Measurements from ENCODE around the gene LAMB3.

The LAMB3 gene

DNA sequence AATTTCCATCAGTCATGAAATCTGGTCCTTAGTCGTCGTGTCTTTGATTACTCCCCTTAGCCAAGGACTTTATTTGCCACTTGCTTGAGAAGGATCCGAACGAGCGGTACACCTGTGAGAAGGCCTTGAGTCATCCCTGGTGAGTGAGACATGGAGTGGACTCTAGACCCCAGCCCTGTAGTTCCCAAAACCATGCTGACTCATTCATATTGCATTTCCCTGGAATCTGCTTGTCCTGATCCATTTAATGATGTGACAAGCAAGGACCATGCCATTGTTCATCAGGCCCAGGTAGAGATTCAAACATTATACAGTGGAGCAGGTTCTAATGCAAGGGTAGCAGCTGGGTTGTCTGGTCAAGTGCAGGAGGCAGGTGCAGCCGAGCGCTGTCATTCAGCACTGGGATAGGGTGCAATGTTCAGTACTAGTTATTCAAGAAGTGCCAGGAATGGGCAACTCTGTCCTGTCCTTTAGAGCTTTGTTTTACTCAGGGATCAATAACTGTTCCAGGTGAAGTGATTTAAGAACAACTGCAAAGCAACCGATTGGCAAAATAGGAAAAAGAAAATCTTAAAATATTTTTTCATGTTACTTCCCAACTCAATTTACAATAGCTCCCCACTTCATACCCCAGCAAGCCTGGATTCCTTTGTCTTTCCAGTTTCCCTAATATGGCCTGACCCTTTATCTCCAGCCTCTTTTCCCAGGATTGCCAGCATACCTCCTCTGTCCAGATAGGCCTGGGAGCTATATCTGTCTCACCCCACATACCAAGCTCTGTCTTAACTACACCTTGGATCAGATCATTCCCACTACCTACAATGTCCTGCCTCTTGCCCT, 42.2 kb downstream of the LAMB3 start:
- TF ChIP-seq, protein P1, sequence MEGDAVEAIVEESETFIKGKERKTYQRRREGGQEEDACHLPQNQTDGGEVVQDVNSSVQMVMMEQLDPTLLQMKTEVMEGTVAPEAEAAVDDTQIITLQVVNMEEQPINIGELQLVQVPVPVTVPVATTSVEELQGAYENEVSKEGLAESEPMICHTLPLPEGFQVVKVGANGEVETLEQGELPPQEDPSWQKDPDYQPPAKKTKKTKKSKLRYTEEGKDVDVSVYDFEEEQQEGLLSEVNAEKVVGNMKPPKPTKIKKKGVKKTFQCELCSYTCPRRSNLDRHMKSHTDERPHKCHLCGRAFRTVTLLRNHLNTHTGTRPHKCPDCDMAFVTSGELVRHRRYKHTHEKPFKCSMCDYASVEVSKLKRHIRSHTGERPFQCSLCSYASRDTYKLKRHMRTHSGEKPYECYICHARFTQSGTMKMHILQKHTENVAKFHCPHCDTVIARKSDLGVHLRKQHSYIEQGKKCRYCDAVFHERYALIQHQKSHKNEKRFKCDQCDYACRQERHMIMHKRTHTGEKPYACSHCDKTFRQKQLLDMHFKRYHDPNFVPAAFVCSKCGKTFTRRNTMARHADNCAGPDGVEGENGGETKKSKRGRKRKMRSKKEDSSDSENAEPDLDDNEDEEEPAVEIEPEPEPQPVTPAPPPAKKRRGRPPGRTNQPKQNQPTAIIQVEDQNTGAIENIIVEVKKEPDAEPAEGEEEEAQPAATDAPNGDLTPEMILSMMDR (conservative IDR thresholded peaks at IDR 0.05), result no peak
- no peak for TF ChIP-seq ZFX (IDR thresholded peaks at IDR 0.05)
- H3K27ac ChIP-seq, result no peak overlapping the region

DNA sequence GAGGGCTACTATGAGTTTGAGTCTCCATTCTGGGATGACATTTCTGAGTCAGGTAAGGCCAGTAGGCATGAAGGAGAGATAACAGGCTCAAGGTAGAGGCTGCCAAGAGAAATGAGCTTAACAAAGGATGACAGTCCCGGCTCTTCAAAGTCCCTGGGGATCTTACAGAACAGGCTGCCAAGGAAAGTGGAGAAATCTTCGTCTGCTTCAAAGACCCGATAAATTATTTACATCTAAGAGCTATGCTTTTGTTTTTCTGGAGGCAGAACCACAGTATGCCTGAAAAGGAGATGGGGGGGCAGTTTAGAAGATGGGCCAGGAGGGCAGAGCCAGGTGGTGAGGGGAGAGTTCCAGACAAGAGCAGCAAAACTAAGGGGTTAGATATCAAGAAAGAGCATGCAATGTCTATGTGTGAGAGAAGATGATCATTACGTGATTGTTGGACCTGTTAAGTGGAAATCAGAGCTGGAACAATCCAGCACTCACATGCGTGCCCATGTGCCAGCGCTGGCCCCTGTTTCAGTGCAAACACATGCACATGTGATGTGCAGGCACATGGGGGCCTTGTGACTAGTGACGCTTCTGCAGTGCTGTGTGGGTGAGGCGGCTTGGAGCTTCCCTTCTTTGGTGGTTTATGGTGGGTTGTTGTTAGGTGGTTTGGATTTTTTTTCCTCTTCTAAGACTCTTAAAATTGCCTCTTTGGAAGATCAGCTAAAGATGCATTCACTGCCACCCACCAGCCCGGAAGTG, 43.0 kb downstream of the LAMB3 start:
- H3K27ac ChIP-seq, result no peak overlapping the region
- no peak for TF ChIP-seq ZFX (IDR thresholded peaks at IDR 0.05)
- TF ChIP-seq, protein P1 (conservative IDR thresholded peaks at IDR 0.05), result no peak

DNA sequence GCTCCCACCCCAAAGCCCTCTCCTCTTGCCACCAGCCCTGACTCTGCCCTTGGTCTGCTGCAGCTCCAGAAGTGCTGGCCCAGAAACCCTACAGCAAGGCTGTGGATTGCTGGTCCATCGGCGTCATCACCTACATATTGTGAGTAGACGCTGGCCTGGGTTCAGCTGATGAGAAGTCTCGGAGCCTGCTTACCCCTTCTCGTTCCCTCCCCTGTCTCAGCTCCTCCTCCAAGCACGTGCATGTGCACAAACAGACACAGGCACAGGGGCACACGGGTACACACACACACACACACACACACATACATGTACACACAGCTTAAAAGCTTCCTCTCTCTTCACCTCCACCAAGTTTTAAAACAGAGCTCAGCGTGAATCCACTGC, 44.4 kb downstream of the LAMB3 start:
- no peak overlapping the region for H3K27ac ChIP-seq
- TF ChIP-seq ZFX (IDR thresholded peaks at IDR 0.05), result no peak
- TF ChIP-seq, protein P1 (conservative IDR thresholded peaks at IDR 0.05), result no peak

DNA sequence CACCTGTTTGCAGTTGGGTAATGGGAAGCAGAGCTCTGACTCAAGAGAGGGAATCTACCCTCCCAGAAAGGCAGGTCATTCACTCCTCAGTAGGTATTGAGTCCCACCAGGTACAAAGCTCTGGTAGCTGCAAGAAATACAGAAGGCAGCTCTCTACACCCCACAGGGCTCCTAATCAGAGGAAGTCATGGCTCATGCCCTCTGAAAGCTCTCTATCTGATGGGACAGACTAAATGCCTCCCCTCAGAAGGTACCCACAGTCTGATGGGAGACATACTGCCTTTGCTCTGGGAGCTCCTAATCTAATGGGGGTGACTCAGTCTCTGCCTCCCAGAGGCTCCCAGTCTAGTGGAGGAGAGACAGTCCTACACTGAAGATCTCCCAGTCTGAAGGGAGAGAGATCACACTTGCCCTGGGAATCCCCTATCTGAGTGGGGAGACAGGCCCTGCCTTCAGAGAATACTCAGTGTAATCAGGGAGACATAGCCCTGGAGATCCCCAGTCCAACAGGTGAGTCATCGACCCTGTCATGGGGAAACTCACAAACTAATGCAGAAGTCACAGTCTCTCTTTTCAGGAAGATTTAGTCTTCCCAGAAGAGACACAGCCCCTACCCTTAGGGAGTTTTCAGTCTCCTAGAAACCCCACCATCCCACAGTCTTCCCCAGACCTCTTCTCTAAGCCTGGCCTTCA, 45.0 kb downstream of the LAMB3 start:
- TF ChIP-seq ZFX (IDR thresholded peaks at IDR 0.05), result no peak
- TF ChIP-seq, protein P1 (conservative IDR thresholded peaks at IDR 0.05), result no peak
- no peak overlapping the region for H3K27ac ChIP-seq

DNA sequence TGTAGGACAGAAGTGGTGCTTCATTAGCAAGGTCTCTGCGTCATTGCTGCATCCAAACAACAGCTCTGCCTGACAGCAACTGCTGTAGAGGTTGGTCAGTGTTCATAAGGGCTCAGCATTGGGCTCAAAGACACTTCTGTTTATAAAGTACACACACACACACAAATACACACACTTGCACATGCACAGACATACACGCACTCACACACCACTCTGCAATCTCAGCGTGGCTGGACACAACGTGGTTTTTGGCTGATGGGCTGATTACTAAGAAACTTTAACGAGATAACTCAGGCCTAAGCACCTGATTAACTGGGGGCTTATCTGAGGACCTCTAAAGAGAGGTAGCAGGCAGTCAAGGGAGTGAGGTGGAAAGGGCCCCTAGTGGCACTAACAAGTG, 48.3 kb downstream of the LAMB3 start:
- H3K27ac ChIP-seq, result no peak overlapping the region
- TF ChIP-seq ZFX (IDR thresholded peaks at IDR 0.05), result no peak
- TF ChIP-seq, protein P1 (conservative IDR thresholded peaks at IDR 0.05), result no peak

DNA sequence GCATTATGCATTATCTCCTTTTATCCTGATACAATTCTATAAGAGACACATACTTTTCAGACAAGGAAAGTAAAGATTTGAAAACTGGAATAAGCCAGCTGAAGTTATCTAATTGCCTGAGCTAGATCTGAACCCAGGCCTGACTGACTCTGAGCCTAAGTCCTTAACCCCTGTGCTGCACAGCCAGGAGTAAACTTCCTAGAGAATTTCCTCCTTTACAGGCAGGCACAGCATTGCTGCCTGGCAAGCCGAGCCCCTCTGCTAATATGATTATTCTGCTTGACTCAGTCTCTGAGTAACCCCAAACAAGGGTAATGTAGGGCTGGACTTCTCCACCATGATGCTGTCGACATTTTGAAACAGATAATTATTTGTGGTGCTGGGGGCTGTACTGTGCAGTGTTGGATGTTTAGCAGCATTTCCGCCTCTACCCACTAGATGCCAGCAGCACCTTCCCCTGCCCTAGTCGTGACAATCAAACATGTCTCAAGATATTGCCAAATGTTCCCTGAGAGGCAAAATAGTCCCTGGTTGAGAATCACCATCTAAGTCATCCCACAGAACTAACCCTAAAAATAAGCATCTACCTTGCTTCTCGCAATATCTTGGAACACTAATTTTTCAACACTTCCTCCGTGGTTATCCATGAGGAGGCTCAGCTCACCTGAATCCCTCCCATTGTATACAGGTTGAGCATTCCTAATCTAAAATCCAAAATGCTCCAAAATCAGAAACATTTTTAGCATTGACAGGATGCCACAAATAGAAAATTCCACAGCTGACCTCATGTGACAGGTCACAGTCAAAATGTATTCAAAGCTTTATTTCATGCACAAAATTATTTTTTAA, 50.2 kb downstream of the LAMB3 start:
- H3K27ac ChIP-seq, result no peak overlapping the region
- TF ChIP-seq, protein P1 (conservative IDR thresholded peaks at IDR 0.05), result peak; percentile 83
- no peak for TF ChIP-seq ZFX (IDR thresholded peaks at IDR 0.05)
